T-helper 1 cell treated with Interleukin-12 subunit alpha and Interleukin-12 subunit beta and Interleukin-4 antibody, amounts not matched to agents 30 ng/mL and 1 ng/mL, for 36 hours (primary cell): Measurements from ENCODE around the gene C22orf39. TPM values are rescaled to one million over a fixed set of nuclear protein-coding genes. Genes with fewer than 3 reads are reported as not detected.

Experiments
- intact Hi-C: fragments of 100-400 bp; cut with micrococcal nuclease; formaldehyde crosslinking; loops from one replicate; pipeline ENCODE4 v1.15.1; 2024
- total RNA-seq: library from RNA; stranded (reverse); gene quantifications from 2 replicates; pipeline ENCODE4 v1.2.3, GENCODE V29; 2022

The C22orf39 gene
- 29.6 and 33.0 TPM in 2 replicates for total RNA-seq

- intact Hi-C loops, result loop anchor here (1.0 kb wide), 7 partner anchors 15 to 325 kb away; partner anchors contain the start of genes CDC45, CLTCL1, DGCR2 and ESS2
Measured at GRCh38 chr22:19447330-19448075, at the start of gene C22orf39. Gene C22orf39, minus strand, starts transcription at chr22:19447711. Its CDS starts 23 bp downstream, at chr22:19447688.

GRCh38 chr22:19497245-19497644 lies 49.7 kb upstream of the C22orf39 start:
- intact Hi-C loops, result no loop called here

- intact Hi-C loops, result loop anchor here (1.0 kb wide), 1 partner anchor 134 kb away; no protein-coding TSS in a partner anchor
Measured at GRCh38 chr22:19496324-19496630, 48.8 kb upstream of the C22orf39 start.

- intact Hi-C loops, result loop anchor here (1.0 kb wide), 1 partner anchor 135 kb away; no protein-coding TSS in a partner anchor
Measured at GRCh38 chr22:19495562-19496323, 48.2 kb upstream of the C22orf39 start.

GRCh38 chr22:19494676-19495173 lies 47.2 kb upstream of the C22orf39 start:
- intact Hi-C loops, result no loop called here

GRCh38 chr22:19494001-19494560 lies 46.6 kb upstream of the C22orf39 start:
- intact Hi-C loops, result no loop called here

- intact Hi-C loops, result no loop called here
Measured at GRCh38 chr22:19492504-19493174, 45.1 kb upstream of the C22orf39 start.

- intact Hi-C loops, result no loop called here
Measured at GRCh38 chr22:19490628-19491230, 43.2 kb upstream of the C22orf39 start.

- intact Hi-C loops, result no loop called here
Measured at GRCh38 chr22:19488884-19489843, 41.7 kb upstream of the C22orf39 start.

- intact Hi-C loops, result no loop called here
Measured at GRCh38 chr22:19488285-19488684, 40.8 kb upstream of the C22orf39 start.

GRCh38 chr22:19483481-19484244 lies 36.2 kb upstream of the C22orf39 start:
- intact Hi-C loops, result no loop called here

GRCh38 chr22:19482297-19482696 lies 34.8 kb upstream of the C22orf39 start:
- intact Hi-C loops, result no loop called here

GRCh38 chr22:19480789-19481188 lies 33.3 kb upstream of the C22orf39 start:
- intact Hi-C loops, result no loop called here

GRCh38 chr22:19480173-19480568 lies 32.7 kb upstream of the C22orf39 start:
- intact Hi-C loops, result no loop called here

- intact Hi-C loops, result loop anchor here (1.0 to 10.0 kb wide), 11 partner anchors 32 to 1223 kb away; partner anchors contain the start of genes C22orf39, CLTCL1, DGCR2 and ESS2
Measured at GRCh38 chr22:19479355-19480172, 32.1 kb upstream of the C22orf39 start, which contains the start of gene CDC45. Gene CDC45, plus strand, starts transcription at chr22:19479920. Its CDS starts 49 bp downstream, at chr22:19479969.

- intact Hi-C loops, result loop anchor here (1.0 to 10.0 kb wide), 11 partner anchors 32 to 1223 kb away; partner anchors contain the start of genes C22orf39, CLTCL1, DGCR2 and ESS2
Measured at GRCh38 chr22:19478901-19479354, 31.4 kb upstream of the C22orf39 start, which contains the start of gene UFD1. Gene UFD1, minus strand, starts transcription at chr22:19479193. Its CDS starts 108 bp downstream, at chr22:19479085.
